IPS DF 4.7 (cell line): ENCODE results near the gene LRRTM4.
"Not testable (repeated sequence)": the region's sequence is repeated elsewhere in the genome, so short reads cannot be mapped to it uniquely, and the experiment has no call there.

Experiments
- DNase-seq: peaks from one replicate; pipeline ENCODE4 v3.0.0-alpha.2; 2013; ENCODE audit warnings: low spot score; ENCODE audit errors: extremely low read depth

Gene LRRTM4

DNA sequence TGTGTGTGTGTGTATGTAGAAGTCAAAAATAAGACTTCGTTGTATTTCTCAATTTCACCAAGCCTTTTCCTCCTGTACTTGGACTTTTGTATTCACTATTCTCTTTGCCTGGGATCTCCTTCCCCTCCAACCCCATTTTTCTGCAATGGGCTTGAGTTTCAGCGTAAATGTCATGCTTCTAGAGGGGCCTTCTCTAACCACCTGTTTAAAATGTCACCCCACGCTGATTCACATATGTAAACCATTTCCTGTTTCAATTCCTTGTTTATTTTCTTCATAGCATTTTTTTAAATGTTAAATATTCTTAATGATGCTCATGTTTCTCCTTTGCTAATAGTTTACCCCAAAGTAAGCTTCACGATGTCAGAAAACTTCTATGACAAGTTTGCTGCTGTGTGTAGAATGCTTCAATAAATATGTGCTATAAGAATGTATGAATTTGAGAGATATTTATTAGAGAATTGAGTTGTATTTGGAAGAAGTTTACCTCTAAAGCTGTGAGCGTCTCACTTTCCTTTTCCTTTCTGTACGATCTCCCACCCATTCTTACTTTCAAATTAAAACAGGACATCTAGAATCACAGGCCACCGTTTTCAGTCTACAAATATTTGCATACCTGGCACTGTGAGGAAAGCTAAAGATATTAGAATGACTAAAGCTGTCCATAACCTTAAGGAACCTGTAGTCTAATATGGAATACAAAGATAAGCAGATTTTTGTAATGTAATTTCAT, 762.4 kb downstream of the LRRTM4 start:
- DNase-seq = no peak

DNA sequence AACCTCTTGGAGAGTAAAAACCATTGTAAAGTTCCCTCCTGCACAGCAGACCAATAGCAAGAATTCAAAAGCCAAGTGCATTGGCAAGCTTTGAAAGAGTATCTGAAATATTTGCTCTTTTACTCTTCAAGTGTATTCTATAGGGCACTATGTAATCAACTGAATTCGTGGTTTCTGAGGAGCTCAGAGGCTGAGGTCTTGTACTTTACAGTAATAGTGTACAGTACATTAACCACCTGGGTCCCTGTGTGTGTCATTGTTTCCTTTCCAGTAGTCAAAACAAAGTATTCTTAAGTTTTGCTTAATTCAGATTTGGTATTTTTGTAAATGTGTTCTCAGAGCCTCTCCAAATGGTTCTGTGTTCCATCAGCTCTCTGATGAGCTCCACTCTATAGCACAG, 769.7 kb downstream of the LRRTM4 start:
- DNase-seq = no peak

DNA sequence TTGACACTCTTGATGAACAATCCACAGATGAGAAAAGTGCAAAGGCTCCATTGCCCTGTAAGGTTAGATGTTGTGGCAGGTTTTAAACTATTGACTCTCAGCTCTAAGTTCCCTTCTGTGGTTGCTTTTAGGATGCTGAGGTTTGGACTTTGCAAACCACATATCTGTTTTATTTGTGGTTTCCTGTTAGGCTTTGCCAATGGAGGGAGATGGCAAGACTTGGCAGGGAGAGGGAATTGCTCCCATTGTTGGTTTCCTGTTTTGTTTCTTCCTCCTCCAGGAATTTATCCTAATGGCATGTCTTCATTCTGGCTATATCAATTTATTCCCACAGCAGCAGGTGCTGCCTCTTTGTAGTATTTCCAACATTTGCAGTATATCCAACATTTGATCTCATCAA, 772.3 kb downstream of the LRRTM4 start:
- no peak for DNase-seq

DNA sequence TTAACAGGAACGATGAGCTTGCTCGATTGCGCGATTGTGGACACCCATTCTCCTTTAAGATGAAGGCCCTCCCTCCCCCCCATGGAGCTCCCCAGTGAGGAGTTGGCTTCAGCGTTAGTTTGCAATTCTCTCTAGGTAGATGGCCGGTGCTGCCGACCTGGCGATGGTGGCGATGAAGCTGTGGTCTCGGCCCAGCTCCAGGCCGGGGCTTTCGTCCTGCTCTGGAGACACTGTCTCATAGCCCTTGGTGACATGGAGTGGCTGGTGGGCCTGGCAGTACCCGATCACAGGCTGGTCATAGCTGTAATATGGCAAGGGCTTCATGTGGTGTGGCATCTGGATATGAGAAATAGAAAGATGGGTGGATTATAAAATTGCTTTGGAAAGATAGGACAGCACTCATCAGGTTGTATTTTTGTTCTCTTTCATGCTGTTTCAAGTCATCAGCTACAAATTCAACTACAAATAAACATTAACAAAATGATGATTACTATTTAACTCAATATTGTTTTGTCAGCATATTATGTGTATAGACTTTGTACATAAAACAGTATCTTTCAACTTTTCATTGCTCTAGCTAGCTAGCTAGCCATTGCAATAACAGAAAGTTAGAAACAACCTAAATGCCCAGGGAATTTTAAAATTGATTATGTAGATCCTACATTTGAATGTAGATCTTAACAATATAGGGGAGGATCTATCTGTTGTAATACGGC, 773.4 kb downstream of the LRRTM4 start:
- no peak for DNase-seq

DNA sequence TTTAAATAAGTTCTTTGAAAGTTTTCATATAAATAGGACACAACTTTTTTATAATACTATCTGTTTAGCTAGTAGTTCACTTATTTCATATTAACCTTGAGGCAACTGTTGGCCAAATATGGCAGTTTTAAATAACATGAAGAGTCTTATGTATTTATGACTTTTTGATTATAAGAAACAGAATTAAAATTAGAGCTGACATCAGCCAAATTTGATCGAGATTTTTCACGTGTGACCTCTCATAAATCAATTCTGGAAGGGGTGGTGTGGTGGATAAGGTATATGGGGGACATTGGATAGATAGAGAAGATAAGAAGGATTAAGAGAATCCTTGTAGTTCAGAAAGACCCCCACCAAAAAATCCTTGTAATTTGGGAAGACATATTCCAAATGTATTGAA, 776.6 kb downstream of the LRRTM4 start:
- no peak for DNase-seq

DNA sequence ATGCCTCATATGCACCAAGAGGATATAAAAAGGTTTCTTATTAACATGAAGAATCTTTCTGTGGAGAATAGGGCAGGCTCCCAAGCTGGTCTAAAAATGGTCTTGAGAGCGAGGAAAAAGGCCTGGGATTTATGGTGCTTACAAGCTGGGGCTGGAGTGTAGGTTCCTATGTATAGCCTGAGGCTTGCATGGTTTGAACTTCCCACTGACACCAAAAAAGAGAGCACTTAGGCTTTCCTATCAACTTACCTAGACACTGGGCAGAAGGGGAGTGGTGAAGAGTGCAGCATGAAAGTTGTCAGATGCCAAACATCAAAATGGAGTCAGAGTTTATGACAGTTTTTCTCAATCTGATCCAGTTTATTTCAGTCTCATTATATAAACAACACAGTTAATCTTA, 784.6 kb downstream of the LRRTM4 start:
- no peak for DNase-seq

DNA sequence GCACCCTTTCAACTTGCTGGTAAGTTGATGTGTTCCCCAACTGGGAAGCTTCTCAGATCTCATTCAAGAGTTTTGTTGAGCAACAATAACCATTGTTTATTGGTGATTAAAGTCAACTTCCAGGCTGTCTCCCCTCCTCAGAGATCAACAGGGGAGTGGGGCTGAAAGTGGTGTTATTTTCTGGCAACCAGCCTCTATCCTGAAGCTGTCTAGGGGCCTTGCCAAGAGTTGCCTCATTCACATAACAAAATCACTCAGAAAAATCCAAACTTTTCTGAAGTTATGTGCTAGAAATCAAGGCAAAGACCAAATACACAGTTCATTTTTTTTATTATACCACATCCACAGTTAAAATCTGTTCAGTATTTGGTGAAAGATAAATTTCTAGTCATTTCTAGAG, 788.4 kb downstream of the LRRTM4 start:
- no peak for DNase-seq

DNA sequence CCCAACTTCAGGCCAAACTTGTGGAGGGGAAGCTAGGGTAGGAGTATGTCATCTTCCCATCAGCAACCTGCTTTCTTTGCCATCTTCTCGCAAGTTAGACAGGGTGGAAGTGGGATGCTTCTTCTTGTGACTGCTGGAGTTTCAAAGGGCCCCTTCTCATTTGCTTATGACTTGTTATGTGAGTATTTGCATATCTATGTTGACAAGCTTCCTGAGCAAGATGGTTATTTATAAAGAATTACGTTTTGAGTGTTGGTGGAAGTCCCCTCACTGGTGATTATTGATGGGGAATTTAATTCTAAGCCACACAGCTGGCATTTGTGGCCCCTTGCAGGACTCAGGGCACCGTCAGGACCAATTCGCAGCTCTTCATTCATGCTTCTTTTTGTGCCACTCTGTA, 791.0 kb downstream of the LRRTM4 start:
- no peak for DNase-seq

DNA sequence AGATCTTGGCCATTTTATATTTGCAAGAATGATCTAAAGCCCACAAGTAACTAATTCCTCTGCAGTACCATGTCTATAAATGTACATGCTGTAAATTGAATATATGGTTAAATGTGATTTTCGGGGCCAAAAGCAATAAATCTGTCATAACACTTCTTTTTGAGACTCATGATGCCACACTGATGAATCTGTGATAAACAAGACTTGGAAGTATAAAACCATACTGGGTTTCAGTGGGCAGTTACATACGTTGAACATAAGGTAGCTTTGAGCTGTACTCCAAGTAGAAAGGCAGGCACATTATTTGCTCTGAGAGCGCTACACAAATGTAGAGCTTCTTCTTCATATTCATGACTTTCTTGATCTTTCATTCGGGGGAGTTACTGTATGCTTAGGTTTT, 792.2 kb downstream of the LRRTM4 start:
- DNase-seq = no peak

DNA sequence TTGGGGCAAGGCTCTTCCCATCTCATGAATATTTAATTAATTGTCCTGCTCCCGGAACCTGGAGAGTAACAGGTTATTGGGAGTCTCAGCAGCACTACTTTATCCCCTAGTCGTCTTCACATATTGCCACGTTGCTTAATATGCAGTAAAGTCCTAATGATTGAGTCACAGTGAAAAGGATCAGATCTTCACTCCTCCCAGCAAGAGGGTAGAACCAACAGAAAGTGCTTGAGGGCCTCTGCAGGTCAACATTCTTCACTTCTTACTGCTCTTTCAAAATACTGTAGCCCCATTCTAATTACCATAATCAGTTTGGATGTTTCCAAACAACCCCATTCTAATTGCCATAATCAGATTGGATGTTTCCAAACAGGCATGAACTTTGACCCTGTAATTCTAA, 801.0 kb downstream of the LRRTM4 start:
- no peak for DNase-seq

DNA sequence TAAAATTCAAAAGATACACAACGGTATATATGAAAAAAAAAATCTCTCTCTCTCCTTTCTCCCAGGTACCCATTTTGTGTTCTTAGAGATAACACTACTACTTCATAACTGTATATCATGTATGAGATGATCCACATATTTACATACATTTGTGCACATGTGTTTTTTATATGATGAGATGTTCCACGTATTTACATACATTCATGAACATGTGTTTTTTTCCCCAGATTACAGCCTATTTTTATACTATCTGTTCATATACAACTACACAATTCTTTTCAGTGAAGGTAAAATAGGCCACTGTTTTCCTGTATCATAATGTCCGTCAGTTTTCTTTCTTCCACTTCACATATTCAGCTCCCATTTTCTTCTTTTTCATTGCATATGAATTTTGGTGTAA, 808.9 kb downstream of the LRRTM4 start:
- no peak for DNase-seq

DNA sequence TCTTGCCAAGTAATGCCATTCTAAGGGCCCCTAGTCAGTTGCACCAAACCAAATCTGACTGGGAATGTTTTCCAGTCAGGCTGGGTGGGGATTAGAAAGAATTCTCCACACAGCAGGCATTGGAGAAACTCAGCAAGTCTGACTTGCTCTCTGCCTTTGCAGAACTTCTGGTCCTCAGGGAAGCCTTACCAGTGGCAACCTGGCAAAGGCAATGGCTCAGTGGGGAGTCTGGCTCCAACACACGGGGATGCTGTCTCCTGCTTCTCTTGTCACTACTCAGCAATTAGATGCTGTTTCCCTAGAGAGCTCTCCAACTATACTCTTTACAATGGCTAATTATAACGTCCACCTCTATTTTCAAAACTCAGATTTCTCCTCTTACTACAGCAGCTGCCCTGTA, 810.7 kb downstream of the LRRTM4 start:
- no peak for DNase-seq

DNA sequence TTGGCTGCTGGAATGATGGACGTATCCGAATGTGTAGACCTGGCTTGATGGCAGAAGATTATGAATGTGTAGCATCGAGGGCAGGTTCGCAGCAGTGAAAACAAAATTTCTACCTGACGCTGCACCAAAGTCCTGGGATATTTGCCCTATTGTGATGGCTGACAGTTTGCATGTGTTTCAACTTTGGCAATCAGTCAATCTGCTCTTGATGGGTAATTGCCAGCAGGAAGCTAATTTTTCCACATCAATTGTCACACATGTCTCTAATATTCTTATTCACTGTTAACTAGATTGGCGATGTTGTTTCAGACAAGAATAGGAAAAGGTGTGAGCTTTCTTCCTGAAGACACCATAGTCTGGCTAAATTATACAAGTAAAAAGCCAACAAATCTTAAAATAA, 821.3 kb downstream of the LRRTM4 start:
- no peak for DNase-seq

DNA sequence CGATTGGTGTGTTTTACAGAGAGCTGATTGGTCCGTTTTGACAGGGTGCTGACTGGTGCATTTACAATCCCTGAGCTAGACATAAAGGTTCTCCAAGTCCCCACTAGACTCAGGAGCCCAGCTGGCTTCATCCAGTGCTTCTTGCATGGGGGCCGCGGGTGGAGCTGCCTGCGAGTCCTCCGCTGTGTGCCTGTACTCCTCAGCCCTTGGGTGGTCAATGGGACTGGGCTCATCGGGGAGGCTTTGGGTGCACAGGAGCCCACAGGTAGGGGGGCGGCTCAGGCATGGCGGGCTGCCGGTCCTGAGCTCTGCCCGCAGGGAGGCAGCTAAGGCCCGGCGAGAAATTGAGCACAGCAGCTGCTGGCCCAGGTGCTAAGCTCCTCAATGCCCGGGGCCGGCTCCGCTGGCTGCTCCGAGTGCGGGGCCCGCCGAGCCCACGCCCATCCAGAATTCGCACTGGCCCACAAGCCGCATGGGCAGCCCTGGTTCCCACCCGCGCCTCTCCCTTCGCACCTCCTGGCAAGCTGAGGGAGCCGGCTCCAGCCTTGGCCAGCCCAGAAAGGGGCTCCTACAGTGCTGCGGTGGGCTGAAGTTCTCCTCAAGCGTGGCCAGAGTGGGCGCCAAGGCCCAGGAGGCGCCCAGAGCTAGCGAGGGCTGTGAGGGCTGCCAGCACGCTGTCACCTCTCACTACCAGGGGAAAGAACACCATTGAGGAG, 824.0 kb downstream of the LRRTM4 start:
- not testable (repeated sequence) for DNase-seq
